ENCODE results near the gene APPL1.

APPL1 gene

DNA sequence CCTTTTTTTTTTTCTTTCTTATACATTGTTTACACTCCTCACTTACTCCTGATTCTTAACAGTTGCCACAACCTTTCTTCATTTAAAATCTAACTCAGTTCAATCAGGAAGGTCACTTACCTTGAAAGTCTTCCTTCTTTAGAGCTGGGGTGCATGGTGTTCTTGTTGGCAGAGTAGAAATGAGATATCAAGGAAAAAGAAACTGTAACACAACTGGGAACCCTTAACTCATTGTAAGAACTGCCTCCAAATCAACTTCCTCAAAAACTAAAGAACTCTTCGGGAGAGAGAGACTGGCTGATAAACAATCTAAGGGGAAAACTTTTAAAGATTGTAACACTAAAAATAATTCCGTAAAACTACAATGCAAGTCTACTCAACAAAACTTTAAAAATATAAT is 1.4 kb upstream of the APPL1 start:
- Histone ChIP-seq H3K9me3 (ENCODE audit: severe bottlenecking) (no peaks in the 10 kb centered on the region), H3K27ac (ENCODE audit: poor library complexity, severe bottlenecking) (no peak overlapping the region), H3K27me3 (ENCODE audit: insufficient read depth, poor library complexity, severe bottlenecking) (no peaks in the 10 kb centered on the region), H3K4me3 (ENCODE audit: severe bottlenecking) (no peak overlapping the region), H3K36me3 (ENCODE audit: low read depth) (no peaks in the 10 kb centered on the region), H3K4me1 (ENCODE audit: insufficient read depth, poor library complexity, severe bottlenecking) (peaks cover 12% of the 10 kb centered on the region)
- TF ChIP-seq, protein P1, sequence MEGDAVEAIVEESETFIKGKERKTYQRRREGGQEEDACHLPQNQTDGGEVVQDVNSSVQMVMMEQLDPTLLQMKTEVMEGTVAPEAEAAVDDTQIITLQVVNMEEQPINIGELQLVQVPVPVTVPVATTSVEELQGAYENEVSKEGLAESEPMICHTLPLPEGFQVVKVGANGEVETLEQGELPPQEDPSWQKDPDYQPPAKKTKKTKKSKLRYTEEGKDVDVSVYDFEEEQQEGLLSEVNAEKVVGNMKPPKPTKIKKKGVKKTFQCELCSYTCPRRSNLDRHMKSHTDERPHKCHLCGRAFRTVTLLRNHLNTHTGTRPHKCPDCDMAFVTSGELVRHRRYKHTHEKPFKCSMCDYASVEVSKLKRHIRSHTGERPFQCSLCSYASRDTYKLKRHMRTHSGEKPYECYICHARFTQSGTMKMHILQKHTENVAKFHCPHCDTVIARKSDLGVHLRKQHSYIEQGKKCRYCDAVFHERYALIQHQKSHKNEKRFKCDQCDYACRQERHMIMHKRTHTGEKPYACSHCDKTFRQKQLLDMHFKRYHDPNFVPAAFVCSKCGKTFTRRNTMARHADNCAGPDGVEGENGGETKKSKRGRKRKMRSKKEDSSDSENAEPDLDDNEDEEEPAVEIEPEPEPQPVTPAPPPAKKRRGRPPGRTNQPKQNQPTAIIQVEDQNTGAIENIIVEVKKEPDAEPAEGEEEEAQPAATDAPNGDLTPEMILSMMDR (IDR thresholded peaks at IDR 0.05; ENCODE audit: poor library complexity, severe bottlenecking), result no peak
- ATAC-seq (ENCODE audit: low read depth), result no peak
- no peak for DNase-seq (ENCODE audit: low spot score)

DNA sequence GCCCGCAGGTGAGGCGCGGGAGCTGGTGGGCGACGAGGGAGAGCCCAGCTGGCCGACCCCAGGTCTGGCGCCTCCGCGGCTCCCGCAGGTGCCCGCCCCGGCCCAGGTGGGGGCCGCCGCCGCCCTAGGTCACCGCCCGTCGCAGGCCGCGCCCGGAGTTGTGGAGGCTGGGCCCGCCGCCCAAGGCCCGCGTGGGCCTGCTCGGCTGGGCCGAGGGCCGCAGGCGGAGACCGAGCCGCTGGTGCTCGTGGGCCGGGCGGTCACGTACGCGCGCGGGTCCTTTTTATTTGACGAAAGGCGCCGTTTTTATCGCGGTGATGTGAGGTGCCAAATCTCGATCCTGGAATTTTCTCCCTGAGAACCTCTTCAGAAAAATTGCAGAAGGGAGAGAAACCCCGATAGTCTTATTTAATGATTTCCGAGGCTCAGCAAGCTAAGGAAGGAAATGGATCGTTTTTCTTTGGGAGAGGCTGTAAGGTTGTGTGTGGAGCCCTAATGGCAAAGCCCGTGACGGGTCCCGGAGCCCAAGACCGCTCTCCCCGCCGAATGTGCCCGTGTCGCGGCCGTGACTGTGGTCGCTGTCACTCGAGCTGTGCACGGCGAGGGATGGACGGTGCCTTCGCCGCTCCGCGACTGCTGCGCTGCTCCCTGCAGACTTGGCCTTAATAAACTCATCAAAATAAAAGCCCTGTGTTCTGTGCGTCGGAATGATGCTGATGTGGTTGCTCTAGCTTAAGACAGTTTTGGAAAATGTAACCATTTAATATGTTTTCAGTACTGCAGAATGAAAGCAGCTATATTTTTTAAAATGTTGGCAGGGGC is 612 bp downstream of the APPL1 start:
- Histone ChIP-seq H3K27me3 (ENCODE audit: insufficient read depth, poor library complexity, severe bottlenecking) (no peaks in the 10 kb centered on the region), H3K27ac (ENCODE audit: poor library complexity, severe bottlenecking) (peak overlapping the region; percentile 63), H3K36me3 (ENCODE audit: low read depth) (no peaks in the 10 kb centered on the region), H3K9me3 (ENCODE audit: severe bottlenecking) (no peaks in the 10 kb centered on the region), H3K4me3 (ENCODE audit: severe bottlenecking) (peak overlapping the region; percentile 74), H3K4me1 (ENCODE audit: insufficient read depth, poor library complexity, severe bottlenecking) (peaks cover 12% of the 10 kb centered on the region)
- DNase-seq (ENCODE audit: low spot score) (no peak), ATAC-seq (ENCODE audit: low read depth) (peak; percentile 37)
- TF ChIP-seq, protein P1 (IDR thresholded peaks at IDR 0.05; ENCODE audit: poor library complexity, severe bottlenecking), result no peak

DNA sequence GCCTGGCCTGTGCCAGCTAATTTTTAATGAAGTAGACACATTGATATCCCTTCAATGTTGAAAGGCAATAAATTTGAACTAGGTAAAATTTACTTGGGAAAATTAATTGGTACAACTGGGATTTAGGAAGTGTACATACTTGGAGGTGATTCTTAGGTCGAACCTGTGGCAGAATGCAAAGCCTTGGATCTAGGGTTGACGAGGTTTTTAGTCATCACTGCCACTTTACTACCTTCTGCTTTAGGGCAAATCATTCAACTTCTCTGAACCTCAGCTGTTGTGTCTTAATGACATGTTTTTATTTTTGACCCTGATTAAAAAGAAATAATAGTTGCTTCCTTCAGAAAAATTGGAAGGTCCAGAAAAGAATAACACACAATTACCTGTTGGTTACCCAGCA is 2.5 kb downstream of the APPL1 start:
- Histone ChIP-seq H3K27me3 (ENCODE audit: insufficient read depth, poor library complexity, severe bottlenecking) (no peaks in the 10 kb centered on the region), H3K36me3 (ENCODE audit: low read depth) (peaks cover under 1% of the 10 kb centered on the region; the same call in 1 of the 2 replicates), H3K4me3 (ENCODE audit: severe bottlenecking) (no peak overlapping the region), H3K4me1 (ENCODE audit: insufficient read depth, poor library complexity, severe bottlenecking) (peaks cover 9% of the 10 kb centered on the region), H3K9me3 (ENCODE audit: severe bottlenecking) (no peaks in the 10 kb centered on the region), H3K27ac (ENCODE audit: poor library complexity, severe bottlenecking) (no peak overlapping the region)
- no peak for ATAC-seq (ENCODE audit: low read depth)
- DNase-seq (ENCODE audit: low spot score), result no peak
- TF ChIP-seq, protein P1 (IDR thresholded peaks at IDR 0.05; ENCODE audit: poor library complexity, severe bottlenecking), result no peak

DNA sequence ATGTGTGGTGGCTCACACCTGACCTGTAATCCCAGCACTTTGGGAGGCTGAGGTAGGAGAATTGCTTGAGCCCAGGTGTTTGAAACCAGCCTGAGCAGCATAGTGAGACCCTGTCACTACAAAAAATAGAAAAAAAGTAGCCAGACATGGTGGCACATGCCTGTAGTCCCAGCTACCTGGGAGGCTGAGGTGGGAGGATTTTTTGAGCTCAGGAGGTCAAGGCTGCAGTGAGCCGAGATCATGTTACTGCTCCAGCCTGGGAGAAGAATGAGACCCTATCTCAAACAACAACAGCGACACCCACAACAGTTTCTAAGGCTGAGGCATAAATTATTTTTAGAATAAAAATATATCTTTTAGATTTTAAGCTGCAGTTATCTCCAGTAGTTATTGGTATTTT is 6.3 kb downstream of the APPL1 start:
- H3K36me3 ChIP-seq (ENCODE audit: low read depth), result peaks cover 25% of the 10 kb centered on the region
- H3K4me3 ChIP-seq (ENCODE audit: severe bottlenecking), result no peak overlapping the region
- H3K4me1 ChIP-seq (ENCODE audit: insufficient read depth, poor library complexity, severe bottlenecking), result peaks cover 9% of the 10 kb centered on the region
- DNase-seq (ENCODE audit: low spot score) (no peak), ATAC-seq (ENCODE audit: low read depth) (no peak)
- H3K27me3 ChIP-seq (ENCODE audit: insufficient read depth, poor library complexity, severe bottlenecking), result no peaks in the 10 kb centered on the region
- no peaks in the 10 kb centered on the region for H3K9me3 ChIP-seq (ENCODE audit: severe bottlenecking)
- TF ChIP-seq, protein P1 (IDR thresholded peaks at IDR 0.05; ENCODE audit: poor library complexity, severe bottlenecking), result no peak
- H3K27ac ChIP-seq (ENCODE audit: poor library complexity, severe bottlenecking), result no peak overlapping the region

All from RWPE2 (cell line).